Neural cell (in vitro differentiated cells): ENCODE data around the gene GRIK3.

ENCODE experiments used
- CTCF ChIP-seq: fragments of 450-650 bp; IDR thresholded peaks from 2 replicates; pipeline ENCODE4 v1.5.1; 2014; ENCODE audit warnings: antibody characterized with exemption, mild to moderate bottlenecking, moderate library complexity; ENCODE audit not compliant: poor library complexity, severe bottlenecking
- EP300 ChIP-seq: fragments of 450-650 bp; conservative IDR thresholded peaks from 2 replicates; pipeline ENCODE4 v1.6.1; 2014; ENCODE audit warnings: antibody characterized with exemption, mild to moderate bottlenecking, moderate library complexity; ENCODE audit not compliant: poor library complexity, severe bottlenecking
- MXI1 ChIP-seq: fragments of 450-650 bp; conservative IDR thresholded peaks from 2 replicates; pipeline ENCODE4 v1.6.1; 2014; ENCODE audit warnings: antibody characterized with exemption, mild to moderate bottlenecking; ENCODE audit not compliant: poor library complexity, severe bottlenecking
- POLR2AphosphoS5 ChIP-seq: IDR thresholded peaks from 2 replicates; pipeline ENCODE4 v1.6.1; 2012
- RAD21 ChIP-seq: fragments of 450-650 bp; conservative IDR thresholded peaks from 2 replicates; pipeline ENCODE4 v1.6.1; 2014; ENCODE audit warnings: antibody characterized with exemption, mild to moderate bottlenecking, moderate library complexity
- SMC3 ChIP-seq: fragments of 450-650 bp; conservative IDR thresholded peaks from 2 replicates; pipeline ENCODE4 v1.6.1; 2014; ENCODE audit warnings: antibody characterized with exemption, mild to moderate bottlenecking, moderate library complexity; ENCODE audit not compliant: poor library complexity
- TAF1 ChIP-seq: IDR thresholded peaks from 2 replicates; pipeline ENCODE4 v1.6.1; 2012; ENCODE audit warnings: low read depth

GRCh38 chr1:36882536-36883285, 151.6 kb downstream of the GRIK3 start:
- no peak for TF ChIP-seq CTCF
- TF ChIP-seq TAF1: no peak
- TF ChIP-seq EP300: no peak
- TF ChIP-seq RAD21: no peak
- TF ChIP-seq SMC3: no peak
- no peak for TF ChIP-seq MXI1
- TF ChIP-seq POLR2AphosphoS5: no peak
